GM19397 (cell line): ENCODE data around the gene NOTCH2.

Experiments used
- ATAC-seq: cut with Tn5 transposase; IDR thresholded peaks from one replicate; pipeline ENCODE4 v1.9.1; 2021; ENCODE audit warnings: mild to moderate bottlenecking, moderate library complexity; ENCODE audit not compliant: unreplicated experiment

The NOTCH2 gene

GRCh38 chr1:119911775-119912174 is 157.7 kb downstream of the NOTCH2 start:
- ATAC-seq = no peak

DNA sequence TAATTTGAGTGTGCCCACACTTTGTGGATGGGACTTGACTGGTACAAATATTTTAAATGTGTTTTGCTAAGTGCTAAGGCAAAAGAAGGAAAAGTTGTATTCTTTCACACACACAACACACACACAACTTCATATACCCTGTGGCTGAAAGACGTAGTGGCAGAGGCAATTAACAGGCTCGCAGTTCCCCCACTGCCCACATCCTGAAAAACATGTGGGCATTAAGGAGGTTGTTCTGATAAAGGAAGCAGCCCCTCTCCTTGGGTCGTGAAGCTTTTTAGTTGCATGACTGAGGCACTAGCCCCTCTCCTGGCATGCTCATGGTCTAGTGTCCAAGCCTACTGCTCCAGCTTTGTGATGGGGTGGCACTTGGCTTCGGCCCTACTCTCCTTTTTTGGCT is 158.8 kb downstream of the NOTCH2 start:
- ATAC-seq = no peak

DNA sequence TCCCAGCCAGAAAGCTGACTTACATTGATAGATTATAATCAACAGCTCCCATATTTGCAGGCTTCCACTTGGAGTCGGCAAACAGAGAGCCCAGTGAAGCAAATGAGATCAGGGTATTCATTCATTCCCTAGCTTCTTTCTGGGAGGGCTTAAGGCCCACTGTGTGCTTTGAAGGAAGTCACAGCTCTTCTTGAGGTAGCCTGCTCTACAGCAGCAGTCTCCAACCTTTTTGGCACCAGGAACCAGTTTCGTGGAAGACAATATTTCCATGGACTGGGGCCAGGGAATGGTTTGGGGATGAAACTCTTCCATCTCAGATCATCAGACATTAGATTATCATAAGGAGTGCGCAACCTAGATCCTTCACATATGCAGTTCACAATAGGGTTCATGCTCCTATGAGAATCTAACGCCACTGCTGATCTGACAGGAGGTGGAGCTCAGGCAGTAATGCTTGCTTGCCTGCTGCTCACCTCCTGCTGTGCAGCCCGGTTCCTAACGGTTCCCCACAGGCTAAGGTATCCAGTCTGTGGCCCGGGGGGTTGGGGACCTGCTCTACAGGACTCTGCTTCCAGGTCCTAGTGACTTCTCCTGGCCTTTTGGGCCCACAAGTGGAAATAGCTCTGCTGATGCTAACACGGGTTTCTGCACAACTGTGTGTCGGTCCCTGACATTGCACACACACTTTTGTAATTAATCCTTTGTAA is 159.4 kb downstream of the NOTCH2 start:
- no peak for ATAC-seq

- no peak for ATAC-seq
Measured at GRCh38 chr1:119908661-119909060, 160.8 kb downstream of the NOTCH2 start.

- ATAC-seq = no peak
Measured at GRCh38 chr1:119906927-119907652, 162.4 kb downstream of the NOTCH2 start.

DNA sequence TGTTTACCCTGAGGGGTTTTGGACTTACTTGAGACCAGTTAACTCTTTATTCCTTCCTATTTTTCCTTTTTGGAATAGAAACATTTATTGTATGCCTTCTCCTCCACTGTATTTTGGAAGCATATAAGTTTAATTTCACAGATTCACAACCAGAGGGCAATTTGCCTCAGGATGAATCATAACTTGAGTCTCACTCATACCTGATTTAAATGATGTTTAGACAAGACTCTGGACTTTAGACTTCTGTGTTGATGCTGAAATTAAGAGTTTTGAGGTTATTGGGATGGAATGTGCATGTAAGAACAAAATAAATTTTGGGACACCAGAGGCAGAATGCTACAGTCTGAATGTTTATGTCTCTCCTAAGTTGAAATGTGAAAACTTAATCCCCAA is 166.0 kb downstream of the NOTCH2 start:
- no peak for ATAC-seq

DNA sequence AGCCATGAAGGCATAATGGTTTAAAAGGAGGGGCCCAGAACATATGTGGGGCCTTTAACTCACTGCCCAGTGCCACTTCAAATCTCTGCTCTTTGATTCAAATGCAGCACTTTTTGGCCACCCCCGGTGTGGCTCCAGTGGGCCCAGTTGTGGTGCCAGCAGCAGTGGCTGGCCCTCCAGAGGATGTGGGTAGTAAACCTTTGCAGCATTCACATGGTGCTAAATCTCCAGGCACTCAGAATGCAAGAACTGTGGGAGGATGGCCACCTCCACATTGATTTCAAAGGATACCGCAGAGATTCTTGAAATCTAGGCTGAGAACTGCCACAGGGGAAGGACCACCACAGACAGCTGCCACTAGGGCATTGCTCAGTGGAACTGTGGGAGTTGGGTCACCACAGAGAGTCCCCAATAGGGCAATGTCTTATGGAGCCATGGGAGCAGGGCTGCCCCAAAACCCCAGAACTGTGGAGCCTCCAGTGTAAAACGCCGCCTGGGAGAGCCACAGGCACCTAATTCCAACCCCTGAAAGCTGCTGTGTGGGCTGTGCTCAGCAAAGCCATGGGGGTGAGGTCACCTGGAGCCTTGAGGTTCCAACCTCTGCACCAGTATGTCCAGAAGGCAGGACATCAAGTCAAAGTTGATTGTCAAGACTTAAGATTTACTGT is 166.6 kb downstream of the NOTCH2 start:
- no peak for ATAC-seq

GRCh38 chr1:119898981-119899720 is 170.3 kb downstream of the NOTCH2 start:
- ATAC-seq = no peak

DNA sequence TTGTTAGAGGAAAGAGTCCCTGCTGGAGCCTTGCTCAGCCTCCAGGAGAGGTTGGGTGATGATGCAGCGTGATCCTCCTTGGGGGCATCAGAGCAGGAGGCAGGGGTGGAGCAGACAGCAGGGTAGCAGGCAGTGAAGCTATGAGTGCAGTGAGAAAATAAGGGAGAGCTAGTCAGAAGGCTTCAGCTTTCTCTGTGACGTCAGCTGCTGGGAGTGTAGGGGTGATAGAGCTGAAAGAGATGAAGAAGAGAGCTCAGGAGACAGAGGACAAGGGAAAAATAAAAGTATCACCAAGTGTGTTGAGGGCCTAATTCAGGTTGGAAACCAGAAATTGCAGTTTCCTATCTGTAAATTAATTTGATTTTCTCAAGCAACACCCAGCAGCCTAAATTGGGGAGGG is 170.9 kb downstream of the NOTCH2 start:
- no peak for ATAC-seq

GRCh38 chr1:119896303-119896702 is 173.2 kb downstream of the NOTCH2 start, which contains the start of gene ADAM30:
Gene ADAM30, minus strand, starts transcription at chr1:119896515. Its CDS starts 179 bp downstream, at chr1:119896336.
- no peak for ATAC-seq

DNA sequence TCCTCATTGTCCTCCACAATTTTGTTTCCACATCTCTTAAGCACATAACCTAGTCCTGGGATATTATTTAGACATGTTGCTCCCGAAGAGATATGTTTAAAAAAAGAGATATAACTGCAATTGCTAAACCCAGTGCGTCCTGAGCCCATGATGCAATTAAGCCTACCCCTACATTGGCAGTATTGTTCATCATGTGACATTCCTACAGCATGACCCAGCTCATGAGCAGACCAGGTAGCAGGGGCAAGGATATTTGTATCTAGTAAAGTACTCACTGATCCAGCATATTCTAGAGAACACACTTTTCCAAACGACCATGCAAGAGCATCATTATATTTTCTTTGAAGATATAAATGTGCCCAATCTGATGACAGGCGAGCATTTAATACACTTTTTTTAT is 174.4 kb downstream of the NOTCH2 start:
- ATAC-seq = no peak

DNA sequence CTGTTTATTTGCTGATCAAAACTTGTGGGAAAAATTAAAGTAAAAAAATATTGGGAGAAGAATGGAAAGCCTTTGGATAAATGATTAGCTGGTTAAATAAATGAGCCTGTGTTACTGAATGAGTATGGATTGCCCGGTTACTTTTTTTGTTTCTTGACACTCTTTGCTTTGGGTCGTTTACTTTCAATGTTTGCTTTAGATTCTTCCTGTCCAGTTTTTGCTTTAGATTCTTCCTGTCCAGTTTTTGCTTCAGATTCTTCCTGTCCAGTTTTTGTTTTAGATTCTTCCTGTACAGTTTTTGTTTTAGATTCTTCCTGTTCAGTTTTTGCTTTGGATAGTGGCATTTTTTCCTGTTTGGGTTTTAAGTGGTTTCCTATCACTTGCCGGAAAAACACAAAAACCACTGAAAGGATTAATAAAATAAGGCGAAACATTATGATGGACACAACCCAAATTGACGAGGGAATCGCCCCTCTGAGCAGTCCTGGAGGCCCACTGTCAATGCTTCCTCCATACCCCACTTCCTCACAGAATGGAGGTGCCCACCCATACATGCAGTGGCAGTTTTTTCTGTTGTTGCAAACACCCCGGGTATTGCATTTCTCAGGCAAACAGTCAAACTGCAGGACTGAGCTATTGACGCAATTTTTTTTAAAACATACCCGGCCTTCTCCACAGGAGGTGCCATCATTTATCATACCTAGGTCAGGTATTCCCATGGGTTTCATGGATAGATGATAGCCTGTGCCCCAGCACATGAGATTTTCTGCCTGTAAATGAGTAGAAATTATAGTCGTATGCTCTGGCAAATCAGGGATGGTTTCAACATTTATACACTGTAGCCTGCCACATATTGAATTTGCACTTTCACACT is 175.4 kb downstream of the NOTCH2 start:
- no peak for ATAC-seq

- no peak for ATAC-seq
Measured at GRCh38 chr1:119893238-119893791, 176.1 kb downstream of the NOTCH2 start.

- ATAC-seq = no peak
Measured at GRCh38 chr1:119891386-119891785, 178.1 kb downstream of the NOTCH2 start.

DNA sequence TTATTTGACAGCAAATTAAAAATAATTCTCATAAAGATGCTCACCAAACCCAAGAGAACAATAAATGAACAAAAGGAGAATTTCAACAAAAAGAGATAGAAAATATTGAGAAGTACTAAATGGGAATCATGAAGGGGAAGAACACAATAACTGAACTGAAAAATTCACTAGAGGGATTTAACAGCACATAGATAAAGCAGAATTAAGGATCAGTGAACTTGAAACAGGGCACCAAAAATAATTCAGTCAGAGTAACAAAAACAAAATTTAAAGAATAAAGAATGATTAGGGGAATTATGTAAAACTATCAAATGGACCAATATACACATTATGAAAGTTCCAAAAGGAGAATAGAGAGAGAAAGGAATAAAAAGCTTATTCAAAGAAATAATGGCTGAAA is 181.0 kb downstream of the NOTCH2 start:
- no peak for ATAC-seq

DNA sequence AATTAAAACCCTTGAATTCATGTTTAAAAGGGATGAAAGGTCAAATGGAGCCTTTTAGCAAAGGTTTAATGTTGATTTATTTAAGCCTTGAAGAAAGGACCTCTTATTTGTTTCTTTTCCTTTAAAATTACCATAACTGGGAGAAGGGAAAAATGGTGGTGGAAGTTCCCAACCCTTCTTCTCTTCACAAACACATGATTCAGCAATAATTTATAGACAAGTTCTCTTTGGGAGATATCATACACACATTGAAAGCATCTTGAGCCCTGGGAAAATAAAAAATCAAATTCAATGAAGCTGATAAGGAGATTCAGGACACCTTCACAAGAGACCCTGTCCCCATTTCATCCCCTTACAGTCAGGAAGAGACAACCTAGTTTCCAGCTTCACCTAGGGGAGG is 182.0 kb downstream of the NOTCH2 start:
- no peak for ATAC-seq

DNA sequence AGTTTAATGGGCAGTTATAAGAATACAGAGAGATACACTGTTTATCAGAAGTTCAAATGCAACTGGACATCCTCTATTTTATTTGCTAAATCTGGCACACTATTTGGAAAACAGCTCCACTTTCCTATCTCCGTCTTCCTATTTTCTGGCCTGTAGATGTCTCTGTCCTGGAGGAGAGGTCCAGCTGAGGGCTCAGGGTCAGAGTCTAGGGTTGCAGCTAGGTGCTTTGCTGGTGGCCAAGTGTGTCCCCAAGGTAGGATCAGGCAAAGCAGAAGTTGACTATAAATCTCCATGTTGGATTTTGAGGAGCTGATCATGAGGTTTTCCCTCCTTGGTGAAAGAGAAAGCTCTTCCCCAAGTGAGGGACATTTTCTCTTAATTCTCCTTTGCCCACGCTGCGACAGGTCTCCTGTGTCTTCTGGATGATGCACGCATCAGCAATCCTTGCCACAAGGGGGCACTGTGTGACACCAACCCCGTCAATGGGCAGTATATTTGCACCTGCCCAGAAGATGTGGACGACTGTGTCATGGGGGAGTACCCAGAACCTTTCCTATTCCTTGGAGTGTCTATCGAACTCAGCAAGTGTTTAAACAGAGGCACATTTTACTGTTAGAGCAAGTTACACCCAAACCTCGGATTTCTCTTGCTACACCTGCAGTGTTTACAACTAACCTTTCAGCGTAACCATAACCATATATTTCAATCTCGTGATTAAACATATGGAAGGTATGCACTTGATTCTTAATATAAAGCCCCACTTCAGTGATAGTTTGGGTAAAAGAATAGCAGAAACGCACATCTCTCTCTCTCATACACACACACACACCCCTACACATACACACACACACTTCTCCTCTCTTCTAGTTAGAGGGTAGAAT is 183.3 kb downstream of the NOTCH2 start:
- no peak for ATAC-seq

GRCh38 chr1:119884711-119885110 is 184.8 kb downstream of the NOTCH2 start:
- ATAC-seq = no peak

DNA sequence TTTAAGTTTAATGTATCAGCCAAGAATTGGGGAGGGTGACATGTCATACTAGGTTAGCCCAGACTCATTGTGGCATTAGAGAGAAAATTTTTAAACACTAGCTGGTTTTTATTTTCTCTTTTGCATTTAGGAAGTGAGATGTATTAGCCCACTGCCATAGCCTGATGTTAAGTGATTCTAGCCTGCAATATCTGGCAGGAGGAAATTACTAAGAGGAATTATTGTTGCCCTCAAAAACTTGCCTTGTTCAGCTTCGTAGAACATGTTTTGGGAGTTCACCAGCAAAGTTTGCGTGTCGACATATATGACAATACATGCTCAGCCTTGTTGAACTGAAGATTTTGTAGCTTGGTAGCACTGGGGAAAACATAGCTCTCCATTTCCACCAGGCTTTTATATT is 185.6 kb downstream of the NOTCH2 start:
- ATAC-seq = no peak
